HG02870 (cell line): ENCODE measurements around the gene RGCC.
"Not testable (repeated sequence)": the region's sequence is repeated elsewhere in the genome, so short reads cannot be mapped to it uniquely, and the experiment has no call there.

Experiments used
- ATAC-seq: cut with Tn5 transposase; IDR thresholded peaks from one replicate; pipeline ENCODE4 v1.9.1; 2021; ENCODE audit warnings: mild to moderate bottlenecking, moderate library complexity; ENCODE audit not compliant: unreplicated experiment

The RGCC gene, protein sequence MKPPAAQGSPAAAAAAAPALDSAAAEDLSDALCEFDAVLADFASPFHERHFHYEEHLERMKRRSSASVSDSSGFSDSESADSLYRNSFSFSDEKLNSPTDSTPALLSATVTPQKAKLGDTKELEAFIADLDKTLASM

GRCh38 chr13:41456768-41457588 lies at the start of gene RGCC:
RGCC (plus strand) TSS chr13:41457550; CDS start chr13:41457708, 158 bp downstream.
- ATAC-seq, result peak; percentile 65

- ATAC-seq, result no peak
Observed at GRCh38 chr13:41408121-41408520, 49.2 kb upstream of the RGCC start.

DNA sequence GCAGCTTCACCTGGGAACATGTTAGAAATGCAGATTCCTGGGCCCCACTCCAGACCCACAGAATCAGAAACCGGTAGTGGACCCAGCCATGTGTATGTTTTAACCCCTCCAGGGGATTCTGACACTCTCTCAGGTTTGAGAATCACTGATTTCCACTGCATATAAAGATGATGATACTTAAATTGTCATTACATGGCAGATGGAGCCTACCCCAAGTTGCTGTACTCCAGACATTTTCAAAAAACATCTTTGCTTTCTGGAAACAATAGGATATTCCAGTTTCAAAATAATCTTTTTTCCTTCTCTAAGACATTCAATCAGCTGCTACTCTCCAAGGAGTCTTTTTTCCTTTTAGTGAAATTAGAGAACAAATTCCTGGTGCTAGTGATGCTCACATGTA lies 48.6 kb upstream of the RGCC start:
- no peak for ATAC-seq

DNA sequence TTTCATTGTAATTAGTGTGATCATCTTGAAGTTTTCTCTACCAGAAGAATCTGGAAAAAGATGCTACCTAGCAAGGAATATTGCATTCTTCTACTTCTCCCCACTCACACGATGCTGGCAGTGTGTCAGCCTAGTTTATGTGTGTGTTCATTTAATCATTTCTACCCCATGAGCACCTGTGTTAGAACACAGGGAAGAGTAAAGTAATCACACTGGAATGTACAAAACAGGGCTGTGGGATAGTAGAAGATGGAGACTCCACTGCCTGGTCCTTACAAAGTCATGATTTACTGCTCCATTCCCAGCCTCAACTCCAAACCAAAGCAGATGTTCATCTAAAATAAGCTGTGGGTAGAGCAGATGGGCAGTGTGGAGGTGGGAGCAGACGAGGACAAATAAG lies 47.7 kb upstream of the RGCC start:
- no peak for ATAC-seq

- ATAC-seq, result no peak
Observed at GRCh38 chr13:41411060-41411459, 46.3 kb upstream of the RGCC start.

DNA sequence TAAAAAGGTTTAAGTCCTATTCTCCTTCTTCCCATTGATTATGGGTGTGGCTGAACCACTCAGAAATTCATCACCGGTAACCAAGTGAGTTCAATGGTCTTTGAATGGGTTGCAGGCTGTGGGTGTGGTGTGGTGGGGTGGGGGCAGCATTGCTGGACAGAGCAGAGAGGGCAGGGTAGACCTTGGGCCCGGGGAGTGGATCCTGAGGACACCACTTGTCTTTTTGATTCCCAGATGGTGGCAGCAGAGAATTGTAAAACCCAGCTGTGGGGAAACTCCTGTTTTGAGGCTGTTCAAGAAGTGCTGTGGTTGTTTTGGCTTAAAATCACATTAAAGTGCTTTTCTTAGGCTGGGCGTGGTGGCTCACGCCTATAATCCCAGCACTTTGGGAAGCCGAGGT lies 45.8 kb upstream of the RGCC start:
- ATAC-seq, result no peak

GRCh38 chr13:41413872-41414271 lies 43.5 kb upstream of the RGCC start:
- ATAC-seq, result no peak

GRCh38 chr13:41416276-41416675 lies 41.1 kb upstream of the RGCC start:
- no peak for ATAC-seq

DNA sequence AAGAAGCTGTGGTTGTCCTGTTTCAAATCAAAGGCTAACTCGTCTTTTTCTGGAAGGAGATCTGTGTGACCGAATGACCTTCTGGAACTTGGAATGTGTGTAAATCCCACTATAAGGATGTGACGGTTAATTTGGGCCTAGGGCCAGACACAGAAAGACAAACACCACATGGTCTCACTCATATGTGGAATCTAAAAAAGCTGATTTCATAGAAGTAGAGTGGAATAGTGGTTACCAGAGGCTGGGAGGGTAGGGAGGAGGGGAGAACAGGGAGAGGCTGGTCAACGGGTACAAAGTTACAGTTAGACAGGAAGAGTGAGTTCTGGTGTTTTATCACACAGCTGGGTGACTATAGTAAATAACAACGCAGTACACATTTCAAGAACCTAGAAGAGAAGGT lies 39.3 kb upstream of the RGCC start:
- ATAC-seq, result no peak

DNA sequence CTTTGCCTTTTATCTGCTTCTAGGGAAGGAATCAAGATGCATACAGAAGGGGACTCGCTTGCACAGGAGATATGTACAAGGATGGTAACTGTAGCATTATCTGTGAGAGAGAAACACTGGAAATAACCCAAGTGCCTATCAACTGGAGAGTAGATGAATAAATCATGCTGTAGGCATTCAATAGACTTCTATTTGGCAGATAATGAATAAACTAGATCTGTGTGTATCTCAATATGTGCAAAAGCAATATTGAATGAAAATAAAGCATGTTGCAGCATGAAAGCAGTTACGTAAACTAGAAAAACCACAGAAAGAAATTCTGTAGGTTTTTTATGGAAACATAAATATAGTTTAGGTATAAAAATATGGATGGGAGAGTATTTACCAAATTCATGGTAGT lies 38.6 kb upstream of the RGCC start:
- no peak for ATAC-seq

- ATAC-seq, result no peak
Observed at GRCh38 chr13:41419206-41419605, 38.1 kb upstream of the RGCC start.

DNA sequence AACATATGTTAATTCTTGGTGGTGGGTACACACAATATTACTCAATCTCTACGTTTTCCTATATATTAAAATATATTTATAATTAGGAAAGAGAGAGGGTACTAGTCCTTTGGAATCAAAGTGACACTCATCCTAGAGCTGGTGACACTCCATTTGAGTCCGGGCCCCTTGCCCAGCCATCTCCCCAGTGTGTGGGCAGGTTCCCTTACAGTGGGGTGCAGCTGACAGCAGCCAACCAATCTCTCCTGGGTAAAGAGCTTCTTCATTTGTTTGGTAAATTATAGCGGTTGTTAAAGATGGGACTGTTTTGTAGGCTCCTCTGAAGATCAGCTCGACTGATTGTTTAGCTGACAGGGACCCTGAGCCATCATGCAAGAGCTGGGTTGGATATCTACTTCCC lies 37.2 kb upstream of the RGCC start:
- ATAC-seq, result no peak

- ATAC-seq, result not testable (repeated sequence)
Observed at GRCh38 chr13:41421330-41421729, 36.0 kb upstream of the RGCC start.

GRCh38 chr13:41421983-41422382 lies 35.4 kb upstream of the RGCC start:
- ATAC-seq, result not testable (repeated sequence)

GRCh38 chr13:41423259-41423658 lies 34.1 kb upstream of the RGCC start:
- not testable (repeated sequence) for ATAC-seq

GRCh38 chr13:41424675-41425074 lies 32.7 kb upstream of the RGCC start:
- not testable (repeated sequence) for ATAC-seq

DNA sequence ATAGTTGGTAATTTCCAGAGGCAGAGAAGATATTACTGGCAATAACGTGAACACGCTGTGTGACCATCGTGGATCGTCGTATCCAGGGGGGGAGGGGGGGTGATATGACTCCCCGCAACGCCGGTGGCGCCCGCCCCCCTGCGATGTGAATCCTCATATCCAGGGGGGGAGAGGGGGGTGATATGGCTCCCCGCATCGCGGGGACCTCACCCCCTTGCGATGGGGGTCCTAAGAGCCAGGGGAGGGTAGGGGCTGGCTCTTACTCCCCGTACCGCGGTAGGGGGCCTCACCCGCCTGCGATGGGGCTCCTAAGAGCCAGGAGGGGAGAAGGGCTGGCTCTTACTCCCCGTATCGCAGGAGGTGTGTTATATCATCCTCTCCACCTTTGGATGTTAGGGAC lies 31.3 kb upstream of the RGCC start:
- ATAC-seq, result no peak

DNA sequence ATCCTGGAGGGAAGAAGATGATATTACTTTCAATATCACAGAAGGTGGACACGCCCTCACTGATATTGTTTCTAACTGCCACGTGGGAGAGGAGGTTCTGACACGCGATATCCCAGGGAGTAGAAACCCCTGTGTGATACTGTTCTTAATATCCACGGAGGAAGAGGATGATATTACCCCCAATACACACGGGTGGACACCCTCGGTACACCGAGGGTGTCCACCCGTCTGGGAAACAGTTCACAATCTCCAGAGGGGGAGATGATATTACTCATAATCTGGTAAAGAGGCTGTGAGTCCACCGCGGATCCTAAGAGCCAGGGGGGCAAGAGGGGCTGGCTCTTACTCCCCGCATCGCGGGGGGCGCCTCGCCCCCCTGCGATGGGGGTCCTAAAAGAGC lies 29.7 kb upstream of the RGCC start:
- no peak for ATAC-seq

- no peak for ATAC-seq
Observed at GRCh38 chr13:41428155-41428554, 29.2 kb upstream of the RGCC start.

- ATAC-seq, result not testable (repeated sequence)
Observed at GRCh38 chr13:41434030-41434429, 23.3 kb upstream of the RGCC start.

DNA sequence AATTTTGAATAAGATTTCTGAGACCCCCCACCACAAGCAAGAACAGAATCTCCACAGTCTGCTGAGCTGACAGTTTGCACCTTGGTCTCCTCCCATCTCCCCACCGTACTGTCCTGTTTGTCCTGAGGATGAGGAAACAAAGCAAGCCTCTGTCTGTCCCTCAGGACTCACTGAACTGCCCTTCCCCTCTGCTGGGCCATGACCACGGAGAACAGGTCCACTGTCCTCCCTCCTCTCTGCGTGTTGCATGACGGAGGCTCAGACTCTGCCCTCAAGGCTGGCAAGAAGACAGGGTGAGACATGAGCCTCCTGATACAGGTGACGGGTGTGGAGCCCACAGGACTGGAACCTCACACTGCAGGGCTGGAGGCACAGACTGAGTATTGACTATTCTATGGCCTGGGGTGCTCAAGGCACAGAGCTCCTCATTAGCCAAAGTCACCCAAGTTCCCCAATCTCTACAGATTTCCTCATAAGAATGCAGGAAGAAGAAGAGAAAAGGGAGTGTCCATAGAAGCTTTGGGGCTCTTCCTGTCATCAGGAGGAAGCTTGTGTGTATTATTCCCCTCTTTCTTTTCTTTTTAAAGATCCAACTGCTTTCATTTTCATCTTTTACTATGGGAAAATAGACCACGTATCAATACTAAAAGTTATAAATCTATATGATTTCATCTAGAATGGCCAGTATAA lies 22.4 kb upstream of the RGCC start:
- ATAC-seq, result no peak

GRCh38 chr13:41443969-41444368 lies 13.4 kb upstream of the RGCC start:
- ATAC-seq, result no peak
